Measurements from ENCODE around the gene COPZ2. TPM values are rescaled to one million over a fixed set of nuclear protein-coding genes. Genes with fewer than 3 reads are reported as not detected.
A peak's percentile ranks its signal among the peaks of the same experiment; 100 is the strongest.

COPZ2 gene
- polyA plus RNA-seq, 3 donors: 4.2 to 12.2 (median 6.9) TPM

DNA sequence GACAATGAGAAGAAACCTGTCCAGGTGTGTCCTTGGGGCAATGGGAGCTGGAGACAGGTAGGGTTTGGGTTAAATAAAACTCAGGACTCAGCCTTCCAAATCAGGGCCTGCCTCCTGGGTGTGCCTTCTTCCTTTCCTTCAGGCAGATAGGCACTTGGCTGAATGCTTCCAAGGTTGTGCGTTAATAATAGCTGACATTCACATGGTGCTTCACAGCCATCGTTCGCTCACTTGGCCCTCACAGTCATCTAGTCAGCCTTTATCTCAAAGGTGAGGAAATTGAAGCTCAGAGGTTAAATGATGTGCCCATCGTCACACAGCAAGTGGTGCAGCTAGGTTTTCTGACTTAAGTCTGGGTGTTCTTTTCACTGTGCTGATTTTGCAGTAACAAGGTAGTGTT is 20.0 kb upstream of the COPZ2 start:
- no peak for DNase-seq

DNA sequence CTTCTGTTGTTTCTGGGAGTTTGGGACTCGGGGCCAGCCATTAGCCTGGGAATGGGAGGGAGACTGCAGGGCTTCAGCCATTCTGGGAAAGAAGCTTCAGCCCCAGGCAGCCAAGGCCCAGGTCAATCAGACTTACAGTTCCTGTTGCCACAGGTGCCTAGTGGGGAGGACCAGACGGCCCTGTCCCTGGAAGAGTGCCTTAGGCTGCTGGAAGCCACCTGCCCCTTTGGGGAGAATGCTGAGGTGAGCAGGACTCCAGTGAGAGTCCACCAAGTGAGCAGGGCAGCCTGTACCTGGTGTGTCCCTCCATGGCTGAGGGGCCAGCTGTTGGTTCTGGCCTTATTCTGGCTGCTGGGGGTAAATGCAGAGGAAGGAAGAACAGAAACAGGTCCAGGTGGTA is 19.3 kb upstream of the COPZ2 start:
- peak overlapping the region in 1 of 2 donors; percentile 53 for H3K27ac ChIP-seq (ENCODE audit: low read depth in 1 of 2, low read length in 2 of 2)
- peaks cover 85 to 87% of the 10 kb centered on the region in 2 donors for H3K36me3 Mint-ChIP-seq

More for the DNA sequence above, 20.0 kb upstream of the COPZ2 start:
- H2AFZ ChIP-seq (ENCODE audit: insufficient read depth, low read depth, low read length, poor library complexity, severe bottlenecking): no peak overlapping the region
- TF ChIP-seq, protein P1, sequence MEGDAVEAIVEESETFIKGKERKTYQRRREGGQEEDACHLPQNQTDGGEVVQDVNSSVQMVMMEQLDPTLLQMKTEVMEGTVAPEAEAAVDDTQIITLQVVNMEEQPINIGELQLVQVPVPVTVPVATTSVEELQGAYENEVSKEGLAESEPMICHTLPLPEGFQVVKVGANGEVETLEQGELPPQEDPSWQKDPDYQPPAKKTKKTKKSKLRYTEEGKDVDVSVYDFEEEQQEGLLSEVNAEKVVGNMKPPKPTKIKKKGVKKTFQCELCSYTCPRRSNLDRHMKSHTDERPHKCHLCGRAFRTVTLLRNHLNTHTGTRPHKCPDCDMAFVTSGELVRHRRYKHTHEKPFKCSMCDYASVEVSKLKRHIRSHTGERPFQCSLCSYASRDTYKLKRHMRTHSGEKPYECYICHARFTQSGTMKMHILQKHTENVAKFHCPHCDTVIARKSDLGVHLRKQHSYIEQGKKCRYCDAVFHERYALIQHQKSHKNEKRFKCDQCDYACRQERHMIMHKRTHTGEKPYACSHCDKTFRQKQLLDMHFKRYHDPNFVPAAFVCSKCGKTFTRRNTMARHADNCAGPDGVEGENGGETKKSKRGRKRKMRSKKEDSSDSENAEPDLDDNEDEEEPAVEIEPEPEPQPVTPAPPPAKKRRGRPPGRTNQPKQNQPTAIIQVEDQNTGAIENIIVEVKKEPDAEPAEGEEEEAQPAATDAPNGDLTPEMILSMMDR (IDR thresholded peaks at IDR 0.05): no peak
- no peak overlapping the region for H3K4me3 ChIP-seq (replicated peaks in 1 of 3; ENCODE audit: low read depth in 2 of 3, low read length in 3 of 3)
- H3K27me3 Mint-ChIP-seq (ENCODE audit: low read depth in 3 of 3): no peaks in the 10 kb centered on the region
- H3K4me1 Mint-ChIP-seq: peaks cover 42% of the 10 kb centered on the region
- WGBS (ENCODE audit: insufficient coverage): 96% methylated on average over 3 of the region's 4 CpGs
- H3K9me3 Mint-ChIP-seq: no peaks in the 10 kb centered on the region
- H3K4me3 Mint-ChIP-seq: no peak overlapping the region
- H3K27ac Mint-ChIP-seq: peak overlapping the region in 1 of 7 donors; percentile 6
- H3K27ac ChIP-seq (ENCODE audit: low read depth in 1 of 2, low read length in 2 of 2): no peak overlapping the region
- H3K4me1 ChIP-seq (ENCODE audit: control insufficient read depth in 1 of 2, insufficient read depth in 2 of 2, low read length in 2 of 2): peaks cover 17 to 46% of the 10 kb centered on the region in 2 donors
- peaks cover 74 to 95% of the 10 kb centered on the region in 2 donors for H3K36me3 ChIP-seq (replicated peaks in 1 of 2; ENCODE audit: control insufficient read depth in 1 of 2, insufficient read depth in 2 of 2, low read length in 2 of 2)
- H4K20me1 ChIP-seq (ENCODE audit: insufficient read depth, low read length): peaks cover 95% of the 10 kb centered on the region
- no peaks in the 10 kb centered on the region for H3K27me3 ChIP-seq (ENCODE audit: control insufficient read depth in 2 of 2, insufficient read depth in 2 of 2, low read length in 2 of 2)
- H3K36me3 Mint-ChIP-seq: peaks cover 85 to 89% of the 10 kb centered on the region in 2 donors
- intact Hi-C loops (cut with micrococcal nuclease): no loop called here
- peaks cover 57% of the 10 kb centered on the region for H3K79me2 ChIP-seq (ENCODE audit: insufficient read depth, low read length)
- H3K9ac ChIP-seq (ENCODE audit: insufficient read depth, low read length, poor library complexity, severe bottlenecking): no peak overlapping the region
- no peaks in the 10 kb centered on the region for H3K9me3 ChIP-seq (replicated peaks in 1 of 2; ENCODE audit: control insufficient read depth in 1 of 2, insufficient read depth in 1 of 2, low read length in 2 of 2)
- H3K4me2 ChIP-seq (replicated peaks; ENCODE audit: extremely low read depth, low read length, poor library complexity, severe bottlenecking): no peak overlapping the region

More for the DNA sequence above, 19.3 kb upstream of the COPZ2 start:
- H3K4me1 ChIP-seq (ENCODE audit: control insufficient read depth in 1 of 2, insufficient read depth in 2 of 2, low read length in 2 of 2): peaks cover 24 to 54% of the 10 kb centered on the region in 2 donors
- TF ChIP-seq, protein P1 (IDR thresholded peaks at IDR 0.05): no peak
- H2AFZ ChIP-seq (ENCODE audit: insufficient read depth, low read depth, low read length, poor library complexity, severe bottlenecking): no peak overlapping the region
- H3K4me3 ChIP-seq (replicated peaks in 1 of 3; ENCODE audit: low read depth in 2 of 3, low read length in 3 of 3): no peak overlapping the region
- H3K36me3 ChIP-seq (replicated peaks in 1 of 2; ENCODE audit: control insufficient read depth in 1 of 2, insufficient read depth in 2 of 2, low read length in 2 of 2): peaks cover 71 to 95% of the 10 kb centered on the region in 2 donors
- Mint-ChIP-seq H3K4me1 (peaks cover 50% of the 10 kb centered on the region), H3K9me3 (no peaks in the 10 kb centered on the region), H3K4me3 (no peak overlapping the region), H3K27ac (peak overlapping the region in 2 of 7 donors; percentile 10 to 48), H3K27me3 (ENCODE audit: low read depth in 3 of 3) (no peaks in the 10 kb centered on the region)
- 91% methylated on average over 2 of the region's 2 CpGs for WGBS (ENCODE audit: insufficient coverage)
- H3K27me3 ChIP-seq (ENCODE audit: control insufficient read depth in 2 of 2, insufficient read depth in 2 of 2, low read length in 2 of 2): no peaks in the 10 kb centered on the region
- H4K20me1 ChIP-seq (ENCODE audit: insufficient read depth, low read length): peaks cover 95% of the 10 kb centered on the region
- intact Hi-C loops (cut with micrococcal nuclease): no loop called here
- no peaks in the 10 kb centered on the region for H3K9me3 ChIP-seq (replicated peaks in 1 of 2; ENCODE audit: control insufficient read depth in 1 of 2, insufficient read depth in 1 of 2, low read length in 2 of 2)
- H3K9ac ChIP-seq (ENCODE audit: insufficient read depth, low read length, poor library complexity, severe bottlenecking): no peak overlapping the region
- H3K4me2 ChIP-seq (replicated peaks; ENCODE audit: extremely low read depth, low read length, poor library complexity, severe bottlenecking): no peak overlapping the region
- H3K79me2 ChIP-seq (ENCODE audit: insufficient read depth, low read length): peaks cover 64% of the 10 kb centered on the region
- DNase-seq: no peak
